ENCODE data around the gene AATK. TPM values are rescaled to one million over a fixed set of nuclear protein-coding genes. Genes with fewer than 3 reads are reported as not detected.

AATK gene
- total and polyA plus RNA-seq, 10 of the 15 experiments (the other 5 are each of a cell fraction or from before 2014, with no cell fraction given), result 0.04 TPM; not detected in 9

DNA sequence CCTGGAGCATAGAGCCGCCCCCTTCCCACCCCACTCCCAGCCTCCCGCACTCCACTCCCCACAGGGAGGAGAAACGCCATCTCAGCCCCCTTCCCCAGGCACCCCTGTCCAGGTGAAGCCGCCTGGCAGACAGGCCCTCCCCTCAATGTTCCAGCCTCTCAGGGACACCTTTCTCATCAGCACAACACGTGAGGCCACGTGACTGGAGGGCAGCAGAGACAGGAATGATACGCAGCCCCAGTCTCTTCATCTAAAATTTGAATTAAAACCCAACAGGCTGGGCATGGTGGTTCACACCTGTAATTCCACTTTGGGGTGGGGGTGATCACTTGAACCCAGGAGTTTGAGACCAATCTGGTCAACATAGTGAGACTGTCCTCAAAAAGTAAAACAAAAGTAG lies 20.2 kb upstream of the AATK start (continued):
- TF ChIP-seq, protein P1, sequence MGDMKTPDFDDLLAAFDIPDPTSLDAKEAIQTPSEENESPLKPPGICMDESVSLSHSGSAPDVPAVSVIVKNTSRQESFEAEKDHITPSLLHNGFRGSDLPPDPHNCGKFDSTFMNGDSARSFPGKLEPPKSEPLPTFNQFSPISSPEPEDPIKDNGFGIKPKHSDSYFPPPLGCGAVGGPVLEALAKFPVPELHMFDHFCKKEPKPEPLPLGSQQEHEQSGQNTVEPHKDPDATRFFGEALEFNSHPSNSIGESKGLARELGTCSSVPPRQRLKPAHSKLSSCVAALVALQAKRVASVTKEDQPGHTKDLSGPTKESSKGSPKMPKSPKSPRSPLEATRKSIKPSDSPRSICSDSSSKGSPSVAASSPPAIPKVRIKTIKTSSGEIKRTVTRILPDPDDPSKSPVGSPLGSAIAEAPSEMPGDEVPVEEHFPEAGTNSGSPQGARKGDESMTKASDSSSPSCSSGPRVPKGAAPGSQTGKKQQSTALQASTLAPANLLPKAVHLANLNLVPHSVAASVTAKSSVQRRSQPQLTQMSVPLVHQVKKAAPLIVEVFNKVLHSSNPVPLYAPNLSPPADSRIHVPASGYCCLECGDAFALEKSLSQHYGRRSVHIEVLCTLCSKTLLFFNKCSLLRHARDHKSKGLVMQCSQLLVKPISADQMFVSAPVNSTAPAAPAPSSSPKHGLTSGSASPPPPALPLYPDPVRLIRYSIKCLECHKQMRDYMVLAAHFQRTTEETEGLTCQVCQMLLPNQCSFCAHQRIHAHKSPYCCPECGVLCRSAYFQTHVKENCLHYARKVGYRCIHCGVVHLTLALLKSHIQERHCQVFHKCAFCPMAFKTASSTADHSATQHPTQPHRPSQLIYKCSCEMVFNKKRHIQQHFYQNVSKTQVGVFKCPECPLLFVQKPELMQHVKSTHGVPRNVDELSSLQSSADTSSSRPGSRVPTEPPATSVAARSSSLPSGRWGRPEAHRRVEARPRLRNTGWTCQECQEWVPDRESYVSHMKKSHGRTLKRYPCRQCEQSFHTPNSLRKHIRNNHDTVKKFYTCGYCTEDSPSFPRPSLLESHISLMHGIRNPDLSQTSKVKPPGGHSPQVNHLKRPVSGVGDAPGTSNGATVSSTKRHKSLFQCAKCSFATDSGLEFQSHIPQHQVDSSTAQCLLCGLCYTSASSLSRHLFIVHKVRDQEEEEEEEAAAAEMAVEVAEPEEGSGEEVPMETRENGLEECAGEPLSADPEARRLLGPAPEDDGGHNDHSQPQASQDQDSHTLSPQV (IDR thresholded peaks at IDR 0.05), result no peak
- TF ChIP-seq, protein P2, sequence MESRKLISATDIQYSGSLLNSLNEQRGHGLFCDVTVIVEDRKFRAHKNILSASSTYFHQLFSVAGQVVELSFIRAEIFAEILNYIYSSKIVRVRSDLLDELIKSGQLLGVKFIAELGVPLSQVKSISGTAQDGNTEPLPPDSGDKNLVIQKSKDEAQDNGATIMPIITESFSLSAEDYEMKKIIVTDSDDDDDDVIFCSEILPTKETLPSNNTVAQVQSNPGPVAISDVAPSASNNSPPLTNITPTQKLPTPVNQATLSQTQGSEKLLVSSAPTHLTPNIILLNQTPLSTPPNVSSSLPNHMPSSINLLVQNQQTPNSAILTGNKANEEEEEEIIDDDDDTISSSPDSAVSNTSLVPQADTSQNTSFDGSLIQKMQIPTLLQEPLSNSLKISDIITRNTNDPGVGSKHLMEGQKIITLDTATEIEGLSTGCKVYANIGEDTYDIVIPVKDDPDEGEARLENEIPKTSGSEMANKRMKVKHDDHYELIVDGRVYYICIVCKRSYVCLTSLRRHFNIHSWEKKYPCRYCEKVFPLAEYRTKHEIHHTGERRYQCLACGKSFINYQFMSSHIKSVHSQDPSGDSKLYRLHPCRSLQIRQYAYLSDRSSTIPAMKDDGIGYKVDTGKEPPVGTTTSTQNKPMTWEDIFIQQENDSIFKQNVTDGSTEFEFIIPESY (IDR thresholded peaks at IDR 0.05), result no peak
- TF ChIP-seq, protein P3, sequence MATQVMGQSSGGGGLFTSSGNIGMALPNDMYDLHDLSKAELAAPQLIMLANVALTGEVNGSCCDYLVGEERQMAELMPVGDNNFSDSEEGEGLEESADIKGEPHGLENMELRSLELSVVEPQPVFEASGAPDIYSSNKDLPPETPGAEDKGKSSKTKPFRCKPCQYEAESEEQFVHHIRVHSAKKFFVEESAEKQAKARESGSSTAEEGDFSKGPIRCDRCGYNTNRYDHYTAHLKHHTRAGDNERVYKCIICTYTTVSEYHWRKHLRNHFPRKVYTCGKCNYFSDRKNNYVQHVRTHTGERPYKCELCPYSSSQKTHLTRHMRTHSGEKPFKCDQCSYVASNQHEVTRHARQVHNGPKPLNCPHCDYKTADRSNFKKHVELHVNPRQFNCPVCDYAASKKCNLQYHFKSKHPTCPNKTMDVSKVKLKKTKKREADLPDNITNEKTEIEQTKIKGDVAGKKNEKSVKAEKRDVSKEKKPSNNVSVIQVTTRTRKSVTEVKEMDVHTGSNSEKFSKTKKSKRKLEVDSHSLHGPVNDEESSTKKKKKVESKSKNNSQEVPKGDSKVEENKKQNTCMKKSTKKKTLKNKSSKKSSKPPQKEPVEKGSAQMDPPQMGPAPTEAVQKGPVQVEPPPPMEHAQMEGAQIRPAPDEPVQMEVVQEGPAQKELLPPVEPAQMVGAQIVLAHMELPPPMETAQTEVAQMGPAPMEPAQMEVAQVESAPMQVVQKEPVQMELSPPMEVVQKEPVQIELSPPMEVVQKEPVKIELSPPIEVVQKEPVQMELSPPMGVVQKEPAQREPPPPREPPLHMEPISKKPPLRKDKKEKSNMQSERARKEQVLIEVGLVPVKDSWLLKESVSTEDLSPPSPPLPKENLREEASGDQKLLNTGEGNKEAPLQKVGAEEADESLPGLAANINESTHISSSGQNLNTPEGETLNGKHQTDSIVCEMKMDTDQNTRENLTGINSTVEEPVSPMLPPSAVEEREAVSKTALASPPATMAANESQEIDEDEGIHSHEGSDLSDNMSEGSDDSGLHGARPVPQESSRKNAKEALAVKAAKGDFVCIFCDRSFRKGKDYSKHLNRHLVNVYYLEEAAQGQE (IDR thresholded peaks at IDR 0.05; ENCODE audit: low read depth, low read length), result no peak

Measured in GM12878 (cell line).